Neutrophil (primary cell): ENCODE measurements around the gene CA10.

ENCODE experiments used
- H3K27ac ChIP-seq: fragments of 200-600 bp; sonication (generic); 2 replicates; pipeline ENCODE4 v1.5.1; 2016; ENCODE audit warnings: mild to moderate bottlenecking, moderate library complexity
- H3K27me3 ChIP-seq: fragments of 200-600 bp; sonication (generic); 2 replicates; pipeline ENCODE4 v1.6.0; 2016; ENCODE audit warnings: mild to moderate bottlenecking
- H3K36me3 ChIP-seq: fragments of 200-600 bp; sonication (generic); 2 replicates; pipeline ENCODE4 v1.5.1; 2017
- H3K4me1 ChIP-seq, 2 experiments: fragments of 200-600 bp in 1 of 2; sonication (generic) in 1 of 2; 1 replicate in 1 of 2; 2 replicates in 1 of 2; pipeline versions ENCODE4 v1.5.1 to v1.6.1; 2013 to 2016; ENCODE audit warnings: low read depth in 1 of 2, low read length in 1 of 2, mild to moderate bottlenecking in 1 of 2, moderate library complexity in 1 of 2; ENCODE audit not compliant: control insufficient read depth in 1 of 2, insufficient read depth in 1 of 2
- H3K4me3 ChIP-seq, 2 experiments: fragments of 200-600 bp in 1 of 2; sonication (generic) in 1 of 2; 1 replicate in 1 of 2; 2 replicates in 1 of 2; pipeline ENCODE4 v1.5.1; 2013 to 2016; ENCODE audit warnings: low read depth in 1 of 2, low read length in 1 of 2, mild to moderate bottlenecking in 1 of 2, moderate library complexity in 1 of 2
- H3K9me3 ChIP-seq: fragments of 200-600 bp; sonication (generic); 2 replicates; pipeline ENCODE4 v1.5.1; 2016
- TF ChIP-seq, protein P1 (sequence below): fragments of 200-600 bp; sonication (generic); IDR thresholded peaks from 2 replicates; pipeline ENCODE4 v1.5.1; 2016; ENCODE audit warnings: antibody characterized with exemption

CA10 gene

DNA sequence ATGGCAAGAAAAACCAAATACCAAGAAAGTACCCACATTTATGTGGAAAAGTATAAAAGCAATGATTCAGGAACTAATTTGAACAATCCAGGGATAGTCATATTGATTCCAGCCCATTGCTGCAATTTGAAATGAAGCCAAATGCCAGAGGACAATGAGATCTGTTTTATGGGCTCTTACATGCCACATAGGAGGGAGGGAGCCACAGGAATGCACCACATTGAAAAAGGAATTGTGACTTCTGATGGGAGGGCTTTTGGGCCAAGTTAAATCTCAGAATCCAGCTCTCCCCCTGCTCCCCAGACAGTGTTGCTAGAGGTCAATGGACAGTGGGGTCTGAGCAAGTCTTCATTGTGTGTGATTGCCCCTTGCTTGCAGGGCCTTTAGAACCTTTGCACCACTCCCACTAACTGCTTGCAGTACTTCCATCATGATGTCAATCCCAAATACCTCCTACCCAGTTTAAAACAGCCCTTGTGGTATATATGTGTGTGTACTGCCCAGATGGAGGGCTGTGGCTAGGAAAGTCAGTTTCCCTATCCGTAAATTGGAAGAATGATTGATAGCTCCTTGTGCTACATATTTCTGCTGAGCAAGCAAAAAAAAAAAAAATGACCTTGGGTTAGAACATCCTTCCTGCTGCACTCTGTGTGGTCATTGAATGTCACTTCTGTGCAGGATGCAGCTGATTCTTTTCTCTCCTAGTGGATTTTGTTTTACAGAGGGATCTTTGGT is 491.4 kb downstream of the CA10 start:
- H3K4me3 ChIP-seq = no peak overlapping the region
- TF ChIP-seq, protein P1, sequence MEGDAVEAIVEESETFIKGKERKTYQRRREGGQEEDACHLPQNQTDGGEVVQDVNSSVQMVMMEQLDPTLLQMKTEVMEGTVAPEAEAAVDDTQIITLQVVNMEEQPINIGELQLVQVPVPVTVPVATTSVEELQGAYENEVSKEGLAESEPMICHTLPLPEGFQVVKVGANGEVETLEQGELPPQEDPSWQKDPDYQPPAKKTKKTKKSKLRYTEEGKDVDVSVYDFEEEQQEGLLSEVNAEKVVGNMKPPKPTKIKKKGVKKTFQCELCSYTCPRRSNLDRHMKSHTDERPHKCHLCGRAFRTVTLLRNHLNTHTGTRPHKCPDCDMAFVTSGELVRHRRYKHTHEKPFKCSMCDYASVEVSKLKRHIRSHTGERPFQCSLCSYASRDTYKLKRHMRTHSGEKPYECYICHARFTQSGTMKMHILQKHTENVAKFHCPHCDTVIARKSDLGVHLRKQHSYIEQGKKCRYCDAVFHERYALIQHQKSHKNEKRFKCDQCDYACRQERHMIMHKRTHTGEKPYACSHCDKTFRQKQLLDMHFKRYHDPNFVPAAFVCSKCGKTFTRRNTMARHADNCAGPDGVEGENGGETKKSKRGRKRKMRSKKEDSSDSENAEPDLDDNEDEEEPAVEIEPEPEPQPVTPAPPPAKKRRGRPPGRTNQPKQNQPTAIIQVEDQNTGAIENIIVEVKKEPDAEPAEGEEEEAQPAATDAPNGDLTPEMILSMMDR = no peak
- no peaks in the 10 kb centered on the region for H3K9me3 ChIP-seq
- H3K27ac ChIP-seq = no peak overlapping the region
- no peaks in the 10 kb centered on the region for H3K4me1 ChIP-seq
- no peaks in the 10 kb centered on the region for H3K27me3 ChIP-seq
- no peaks in the 10 kb centered on the region for H3K36me3 ChIP-seq

DNA sequence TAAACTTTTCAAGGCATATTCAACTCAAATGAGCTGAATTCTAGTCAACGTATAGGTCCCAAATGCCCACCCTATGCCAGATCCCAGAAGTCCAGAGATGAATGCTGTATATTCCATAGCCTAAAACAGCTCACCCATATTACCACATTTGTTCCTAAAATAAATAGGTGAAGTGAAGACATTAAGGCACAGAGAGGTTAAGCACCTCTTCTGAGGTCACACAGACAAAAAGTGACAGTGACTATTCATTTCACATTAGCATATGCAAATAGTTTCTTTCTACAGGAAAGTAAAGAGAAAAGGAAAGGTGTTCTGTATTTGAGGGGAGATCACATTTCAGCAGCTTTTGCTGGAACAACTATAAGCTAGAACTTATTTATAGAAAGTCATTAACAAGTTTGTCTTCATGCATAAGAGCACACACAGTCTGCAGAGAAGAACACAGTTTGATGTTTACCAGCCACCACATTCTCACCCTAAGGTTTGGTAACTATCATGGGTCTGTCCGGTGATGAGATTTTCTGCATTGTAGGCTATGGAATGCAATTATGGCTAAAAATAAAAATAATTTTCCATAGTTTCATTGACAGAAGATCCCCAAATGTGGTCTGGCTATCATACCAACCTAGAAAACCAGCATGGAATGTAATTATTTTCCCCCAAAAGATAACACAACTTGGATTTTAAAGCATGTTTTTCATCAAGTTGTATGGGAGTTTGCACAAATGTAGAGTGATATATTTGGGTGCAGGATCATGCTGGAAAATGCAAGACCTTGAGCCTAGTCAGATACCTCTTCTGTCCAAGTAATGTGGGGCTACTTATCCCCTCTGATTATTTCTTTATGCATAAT is 496.1 kb downstream of the CA10 start:
- TF ChIP-seq, protein P1 = no peak
- Histone ChIP-seq H3K9me3 (no peaks in the 10 kb centered on the region), H3K27ac (no peak overlapping the region), H3K27me3 (no peaks in the 10 kb centered on the region), H3K4me1 (no peaks in the 10 kb centered on the region), H3K4me3 (no peak overlapping the region), H3K36me3 (no peaks in the 10 kb centered on the region)

DNA sequence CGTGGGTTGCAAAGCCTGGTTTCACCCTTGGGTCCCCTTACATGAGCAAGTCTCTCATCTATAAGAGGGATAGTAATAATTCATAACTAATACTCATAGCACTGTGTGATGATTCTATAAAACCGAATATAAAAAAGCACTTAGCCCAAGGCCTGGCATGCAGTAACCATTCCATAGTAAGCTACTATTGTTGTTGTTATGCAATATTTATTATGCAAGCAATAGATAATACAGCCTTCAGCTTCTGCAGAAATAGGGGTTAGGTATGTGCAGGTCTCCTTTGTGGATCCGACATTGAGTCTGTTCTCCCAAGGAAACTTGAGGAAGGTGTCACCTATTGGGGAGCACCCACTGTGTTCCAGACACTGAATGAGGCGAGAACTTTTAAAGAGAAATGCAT is 497.1 kb downstream of the CA10 start:
- Histone ChIP-seq H3K9me3 (no peaks in the 10 kb centered on the region), H3K4me3 (no peak overlapping the region), H3K4me1 (no peaks in the 10 kb centered on the region), H3K27ac (no peak overlapping the region), H3K36me3 (no peaks in the 10 kb centered on the region), H3K27me3 (no peaks in the 10 kb centered on the region)
- TF ChIP-seq, protein P1 = no peak

DNA sequence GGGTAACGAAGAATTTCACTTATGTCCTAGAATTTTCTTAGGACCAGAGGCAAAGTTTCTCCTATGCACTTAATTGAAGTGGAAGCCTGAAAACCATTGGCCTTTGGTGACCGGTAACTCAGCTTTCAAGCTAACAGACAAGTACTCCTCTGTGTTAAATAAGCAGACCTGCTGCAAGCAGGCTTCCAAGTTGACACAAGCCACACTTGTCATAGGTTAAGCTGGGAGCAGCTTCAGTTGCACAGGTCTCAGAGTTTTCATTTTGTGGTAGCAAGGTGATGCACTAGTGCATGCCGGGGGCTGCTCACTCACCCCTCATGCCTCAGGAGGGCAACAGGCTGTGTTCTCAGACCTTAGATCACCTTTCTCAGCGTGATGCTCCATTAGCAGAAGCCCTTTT is 498.2 kb downstream of the CA10 start:
- H3K4me3 ChIP-seq = no peak overlapping the region
- no peaks in the 10 kb centered on the region for H3K36me3 ChIP-seq
- no peaks in the 10 kb centered on the region for H3K9me3 ChIP-seq
- no peaks in the 10 kb centered on the region for H3K4me1 ChIP-seq
- TF ChIP-seq, protein P1 = no peak
- no peaks in the 10 kb centered on the region for H3K27me3 ChIP-seq
- no peak overlapping the region for H3K27ac ChIP-seq

DNA sequence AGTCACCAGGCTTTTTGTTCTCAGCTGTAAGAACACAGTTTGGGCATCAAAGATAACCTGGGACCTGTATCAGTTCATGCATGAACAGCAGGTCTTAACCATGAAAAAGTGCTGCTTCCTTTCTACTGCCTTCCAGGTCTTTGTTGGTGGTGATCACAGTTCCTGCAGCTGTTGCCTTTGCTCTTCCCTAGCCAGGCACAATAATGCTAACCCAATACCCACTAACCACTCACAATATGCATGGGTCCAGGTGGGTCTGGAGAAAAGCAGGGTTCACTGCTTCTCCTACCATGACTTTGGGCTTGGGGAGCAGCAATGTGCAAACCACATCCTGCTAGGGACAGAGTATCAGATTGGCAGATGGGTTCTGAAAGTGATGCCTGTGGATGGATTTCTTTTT is 501.3 kb downstream of the CA10 start:
- Histone ChIP-seq H3K27ac (no peak overlapping the region), H3K4me3 (no peak overlapping the region), H3K27me3 (no peaks in the 10 kb centered on the region), H3K4me1 (no peaks in the 10 kb centered on the region), H3K36me3 (no peaks in the 10 kb centered on the region), H3K9me3 (no peaks in the 10 kb centered on the region)
- TF ChIP-seq, protein P1 = no peak
